Prostate gland (tissue), 2 donors: ENCODE measurements around the gene LACC1.

Experiments
- POLR2AphosphoS5 ChIP-seq: sonication (generic); formaldehyde crosslinking; IDR thresholded peaks from one replicate; pipeline ENCODE4 v1.6.1; 2017; ENCODE audit warnings: antibody characterized with exemption
- TF ChIP-seq, protein P1 (sequence below), 4 experiments: fragments of 200-600 bp in 2 of 4; fragments of 450-650 bp in 2 of 4; sonication (generic) in 2 of 4; IDR thresholded peaks; 1 replicate in 3 of 4; 2 replicates in 1 of 4; pipeline ENCODE4 v1.5.1; 2016 to 2019; ENCODE audit warnings: antibody characterized with exemption in 4 of 4, mild to moderate bottlenecking in 2 of 4, moderate library complexity in 2 of 4

DNA sequence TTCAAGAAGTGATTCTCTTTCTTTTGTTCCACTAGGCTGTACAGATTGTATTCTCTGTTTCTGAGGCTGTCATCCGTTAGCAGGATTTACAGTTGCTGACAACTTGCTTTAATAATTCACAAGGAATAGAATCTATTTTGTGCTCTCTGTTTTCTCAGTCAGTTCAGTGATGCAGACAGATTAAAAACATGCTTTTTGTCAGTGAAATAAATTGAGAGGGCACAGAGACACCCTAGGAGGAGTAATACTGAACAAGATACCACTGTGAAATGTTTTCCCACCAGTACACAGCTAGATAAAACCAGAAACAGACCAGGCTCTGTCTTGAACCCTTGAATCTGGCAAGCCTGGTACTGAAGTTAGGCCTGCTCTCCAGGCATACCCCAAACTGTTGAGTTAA lies 58.7 kb downstream of the LACC1 start:
- TF ChIP-seq, protein P1, sequence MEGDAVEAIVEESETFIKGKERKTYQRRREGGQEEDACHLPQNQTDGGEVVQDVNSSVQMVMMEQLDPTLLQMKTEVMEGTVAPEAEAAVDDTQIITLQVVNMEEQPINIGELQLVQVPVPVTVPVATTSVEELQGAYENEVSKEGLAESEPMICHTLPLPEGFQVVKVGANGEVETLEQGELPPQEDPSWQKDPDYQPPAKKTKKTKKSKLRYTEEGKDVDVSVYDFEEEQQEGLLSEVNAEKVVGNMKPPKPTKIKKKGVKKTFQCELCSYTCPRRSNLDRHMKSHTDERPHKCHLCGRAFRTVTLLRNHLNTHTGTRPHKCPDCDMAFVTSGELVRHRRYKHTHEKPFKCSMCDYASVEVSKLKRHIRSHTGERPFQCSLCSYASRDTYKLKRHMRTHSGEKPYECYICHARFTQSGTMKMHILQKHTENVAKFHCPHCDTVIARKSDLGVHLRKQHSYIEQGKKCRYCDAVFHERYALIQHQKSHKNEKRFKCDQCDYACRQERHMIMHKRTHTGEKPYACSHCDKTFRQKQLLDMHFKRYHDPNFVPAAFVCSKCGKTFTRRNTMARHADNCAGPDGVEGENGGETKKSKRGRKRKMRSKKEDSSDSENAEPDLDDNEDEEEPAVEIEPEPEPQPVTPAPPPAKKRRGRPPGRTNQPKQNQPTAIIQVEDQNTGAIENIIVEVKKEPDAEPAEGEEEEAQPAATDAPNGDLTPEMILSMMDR (IDR thresholded peaks at IDR 0.05): no peak
- no peak for TF ChIP-seq POLR2AphosphoS5
